Neural progenitor cell (in vitro differentiated cells): ENCODE measurements around the gene ZNF343. TPM values are rescaled to one million over a fixed set of nuclear protein-coding genes. Genes with fewer than 3 reads are reported as not detected.

Experiments
- DNase-seq: peaks from one replicate; pipeline ENCODE4 v3.0.0-alpha.2; 2016; ENCODE audit warnings: low spot score
- H2AFZ ChIP-seq: fragments of 200-600 bp; sonication (generic); replicated peaks from 2 replicates; pipeline ENCODE4 v1.6.1; 2016; ENCODE audit warnings: antibody characterized with exemption
- H3F3A ChIP-seq: fragments of 200-600 bp; sonication (generic); 2 replicates; pipeline ENCODE4 v1.6.1; 2016; ENCODE audit warnings: antibody characterized with exemption, low read depth
- H3K27ac ChIP-seq: fragments of 200-600 bp; sonication (generic); 2 replicates; pipeline ENCODE4 v1.5.1; 2016; ENCODE audit warnings: mild to moderate bottlenecking
- H3K27me3 ChIP-seq: fragments of 200-600 bp; sonication (generic); 2 replicates; pipeline ENCODE4 v1.6.1; 2016; ENCODE audit warnings: mild to moderate bottlenecking, moderate library complexity
- H3K36me3 ChIP-seq: fragments of 200-600 bp; sonication (generic); 2 replicates; pipeline ENCODE4 v1.5.1; 2016
- H3K4me1 ChIP-seq: fragments of 200-600 bp; sonication (generic); 2 replicates; pipeline ENCODE4 v1.6.1; 2016; ENCODE audit warnings: mixed run types
- H3K4me2 ChIP-seq: fragments of 200-600 bp; sonication (generic); 2 replicates; pipeline ENCODE4 v1.6.1; 2016
- H3K4me3 ChIP-seq: fragments of 200-600 bp; sonication (generic); 2 replicates; pipeline ENCODE4 v1.5.1; 2016
- H3K79me2 ChIP-seq: fragments of 200-600 bp; sonication (generic); 2 replicates; pipeline ENCODE4 v1.6.1; 2016; ENCODE audit warnings: low read depth
- H3K9ac ChIP-seq: fragments of 200-600 bp; sonication (generic); 2 replicates; pipeline ENCODE4 v1.6.1; 2016
- H3K9me3 ChIP-seq: fragments of 200-600 bp; sonication (generic); 2 replicates; pipeline ENCODE4 v1.5.1; 2016; ENCODE audit warnings: low read depth
- H4K20me1 ChIP-seq: fragments of 200-600 bp; sonication (generic); 2 replicates; pipeline ENCODE4 v1.6.1; 2016; ENCODE audit warnings: low read depth
- H3K27ac Mint-ChIP-seq: 3 replicates; pipeline ENCODE4 v1.8.0; 2021; ENCODE audit warnings: mixed read lengths
- H3K27me3 Mint-ChIP-seq: 2 replicates; pipeline ENCODE4 v1.8.0; 2022; ENCODE audit warnings: low read depth, mild to moderate bottlenecking, inconsistent platforms, moderate library complexity, mixed read lengths; ENCODE audit not compliant: insufficient read depth
- H3K36me3 Mint-ChIP-seq: 3 replicates; pipeline ENCODE4 v1.8.0; 2021; ENCODE audit warnings: mixed read lengths
- H3K4me1 Mint-ChIP-seq: 3 replicates; pipeline ENCODE4 v1.8.0; 2021; ENCODE audit warnings: mixed read lengths
- H3K4me3 Mint-ChIP-seq: 3 replicates; pipeline ENCODE4 v1.8.0; 2021; ENCODE audit warnings: mild to moderate bottlenecking, moderate library complexity, mixed read lengths
- H3K9me3 Mint-ChIP-seq: 3 replicates; pipeline ENCODE4 v1.8.0; 2020; ENCODE audit warnings: mixed read lengths
- EZH2 ChIP-seq: fragments of 200-600 bp; sonication (generic); IDR thresholded peaks from 2 replicates; pipeline ENCODE4 v1.6.1; 2017; ENCODE audit warnings: antibody characterized with exemption, mild to moderate bottlenecking, moderate library complexity
- EZH2phosphoT487 ChIP-seq: fragments of 200-600 bp; sonication (generic); IDR thresholded peaks from 2 replicates; pipeline ENCODE4 v1.6.1; 2017; ENCODE audit warnings: antibody characterized with exemption
- total RNA-seq: library from RNA; depleted of rRNA; stranded (reverse); fragments of >200 nt; gene quantifications from 2 replicates; pipeline ENCODE4 v1.2.3, GENCODE V29; 2015; ENCODE audit warnings: low replicate concordance
- TF ChIP-seq, protein P1 (sequence below): fragments of 200-600 bp; sonication (generic); IDR thresholded peaks from 2 replicates; pipeline ENCODE4 v1.5.1; 2017; ENCODE audit warnings: antibody characterized with exemption, mild to moderate bottlenecking

ZNF343 gene
- total RNA-seq, 1 donor from 2014 or later, result 7.4 TPM

DNA sequence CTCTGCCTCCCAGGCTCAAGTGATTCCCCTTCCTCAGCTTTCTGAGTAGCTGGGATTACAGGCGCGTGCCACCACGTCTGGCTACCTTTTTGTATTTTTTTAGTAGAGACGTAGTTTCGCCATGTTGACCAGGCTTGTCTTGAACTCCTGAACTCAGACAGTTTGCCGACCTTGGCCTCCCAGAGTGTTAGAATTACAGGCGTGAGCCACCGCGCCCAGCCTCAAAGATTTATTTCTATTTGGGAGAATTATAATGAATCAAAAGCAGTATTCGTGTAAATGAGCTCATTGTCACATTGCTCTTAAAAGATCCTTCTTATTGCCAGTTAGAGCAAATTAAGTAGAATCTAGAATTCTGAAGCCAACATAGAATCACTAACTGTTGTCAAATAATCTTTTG is 9.4 kb upstream of the ZNF343 start:
- no peaks in the 10 kb centered on the region for H3F3A ChIP-seq
- no peaks in the 10 kb centered on the region for H3K4me1 ChIP-seq
- Mint-ChIP-seq H3K36me3 (no peaks in the 10 kb centered on the region), H3K9me3 (no peaks in the 10 kb centered on the region), H3K27ac (no peak overlapping the region), H3K27me3 (peaks cover 6% of the 10 kb centered on the region), H3K4me1 (peaks cover 3% of the 10 kb centered on the region), H3K4me3 (no peak overlapping the region)
- peaks cover 100% of the 10 kb centered on the region for H3K27me3 ChIP-seq
- H3K9me3 ChIP-seq, result no peaks in the 10 kb centered on the region
- no peak overlapping the region for H3K4me2 ChIP-seq
- no peaks in the 10 kb centered on the region for H4K20me1 ChIP-seq
- no peaks in the 10 kb centered on the region for H3K36me3 ChIP-seq
- no peaks in the 10 kb centered on the region for H3K79me2 ChIP-seq
- TF ChIP-seq EZH2phosphoT487, result no peak
- no peak for TF ChIP-seq EZH2
- TF ChIP-seq, protein P1, sequence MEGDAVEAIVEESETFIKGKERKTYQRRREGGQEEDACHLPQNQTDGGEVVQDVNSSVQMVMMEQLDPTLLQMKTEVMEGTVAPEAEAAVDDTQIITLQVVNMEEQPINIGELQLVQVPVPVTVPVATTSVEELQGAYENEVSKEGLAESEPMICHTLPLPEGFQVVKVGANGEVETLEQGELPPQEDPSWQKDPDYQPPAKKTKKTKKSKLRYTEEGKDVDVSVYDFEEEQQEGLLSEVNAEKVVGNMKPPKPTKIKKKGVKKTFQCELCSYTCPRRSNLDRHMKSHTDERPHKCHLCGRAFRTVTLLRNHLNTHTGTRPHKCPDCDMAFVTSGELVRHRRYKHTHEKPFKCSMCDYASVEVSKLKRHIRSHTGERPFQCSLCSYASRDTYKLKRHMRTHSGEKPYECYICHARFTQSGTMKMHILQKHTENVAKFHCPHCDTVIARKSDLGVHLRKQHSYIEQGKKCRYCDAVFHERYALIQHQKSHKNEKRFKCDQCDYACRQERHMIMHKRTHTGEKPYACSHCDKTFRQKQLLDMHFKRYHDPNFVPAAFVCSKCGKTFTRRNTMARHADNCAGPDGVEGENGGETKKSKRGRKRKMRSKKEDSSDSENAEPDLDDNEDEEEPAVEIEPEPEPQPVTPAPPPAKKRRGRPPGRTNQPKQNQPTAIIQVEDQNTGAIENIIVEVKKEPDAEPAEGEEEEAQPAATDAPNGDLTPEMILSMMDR, result no peak
- DNase-seq, result no peak
- no peak overlapping the region for H2AFZ ChIP-seq
- H3K27ac ChIP-seq, result no peak overlapping the region
- no peak overlapping the region for H3K4me3 ChIP-seq
- no peak overlapping the region for H3K9ac ChIP-seq

DNA sequence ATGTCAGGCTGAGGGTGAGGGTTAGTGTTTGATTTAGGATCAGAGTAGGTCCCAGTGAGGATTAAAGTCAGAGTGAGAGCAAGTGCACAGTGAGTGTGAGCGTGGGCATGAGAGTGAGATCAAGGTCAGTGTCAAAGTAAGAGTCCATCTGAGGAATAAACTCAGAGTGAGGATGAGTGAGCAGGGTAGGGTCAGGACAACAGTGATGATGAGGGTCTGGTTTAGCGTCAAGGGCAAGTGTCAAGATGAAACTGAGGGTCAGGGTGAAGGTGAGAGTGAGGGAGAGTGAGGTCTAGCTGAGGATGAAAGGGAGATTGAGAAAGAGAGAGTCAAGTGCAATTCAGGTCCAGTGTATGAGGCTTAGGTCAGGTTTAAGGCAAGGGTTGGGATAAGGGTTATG is 7.7 kb upstream of the ZNF343 start:
- Histone ChIP-seq H3K27me3 (peaks cover 100% of the 10 kb centered on the region), H3K9ac (no peak overlapping the region), H3K9me3 (no peaks in the 10 kb centered on the region), H3K4me3 (no peak overlapping the region), H3K4me1 (no peaks in the 10 kb centered on the region), H3K27ac (no peak overlapping the region), H2AFZ (no peak overlapping the region), H3K36me3 (no peaks in the 10 kb centered on the region), H4K20me1 (no peaks in the 10 kb centered on the region), H3F3A (no peaks in the 10 kb centered on the region), H3K79me2 (no peaks in the 10 kb centered on the region), H3K4me2 (no peak overlapping the region)
- peaks cover under 1% of the 10 kb centered on the region for H3K4me1 Mint-ChIP-seq
- DNase-seq, result no peak
- no peak overlapping the region for H3K27ac Mint-ChIP-seq
- H3K27me3 Mint-ChIP-seq, result no peaks in the 10 kb centered on the region
- no peak overlapping the region for H3K4me3 Mint-ChIP-seq
- TF ChIP-seq, protein P1, result no peak
- no peak for TF ChIP-seq EZH2phosphoT487
- TF ChIP-seq EZH2, result no peak
- H3K36me3 Mint-ChIP-seq, result no peaks in the 10 kb centered on the region
- no peaks in the 10 kb centered on the region for H3K9me3 Mint-ChIP-seq

DNA sequence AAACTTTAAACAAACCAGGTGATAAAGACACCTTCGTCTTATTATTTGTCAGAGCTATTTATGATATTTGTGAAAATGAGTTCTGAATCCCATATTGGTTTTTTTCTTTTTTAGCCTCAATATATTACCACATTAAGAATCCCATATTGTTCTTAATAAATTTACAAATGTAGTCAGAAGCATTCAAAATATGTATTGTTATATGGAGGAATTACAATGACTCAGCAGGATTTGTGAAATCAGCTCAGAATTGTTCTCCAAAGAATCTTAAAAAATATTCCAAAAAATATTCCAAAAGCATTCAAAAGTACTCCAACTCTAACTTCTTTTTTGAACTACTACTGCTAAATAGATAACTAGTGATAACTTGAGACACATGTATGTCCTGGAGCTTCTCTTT is 6.5 kb upstream of the ZNF343 start:
- no peak for DNase-seq
- Mint-ChIP-seq H3K36me3 (no peaks in the 10 kb centered on the region), H3K27ac (no peak overlapping the region), H3K4me1 (no peaks in the 10 kb centered on the region), H3K27me3 (no peaks in the 10 kb centered on the region), H3K4me3 (no peak overlapping the region), H3K9me3 (no peaks in the 10 kb centered on the region)
- no peaks in the 10 kb centered on the region for H3K36me3 ChIP-seq
- peaks cover 100% of the 10 kb centered on the region for H3K27me3 ChIP-seq
- no peaks in the 10 kb centered on the region for H3K79me2 ChIP-seq
- H2AFZ ChIP-seq, result no peak overlapping the region
- no peaks in the 10 kb centered on the region for H3K4me1 ChIP-seq
- H3K4me2 ChIP-seq, result no peak overlapping the region
- no peak overlapping the region for H3K27ac ChIP-seq
- H4K20me1 ChIP-seq, result no peaks in the 10 kb centered on the region
- no peaks in the 10 kb centered on the region for H3K9me3 ChIP-seq
- no peak overlapping the region for H3K4me3 ChIP-seq
- TF ChIP-seq EZH2 (no peak), EZH2phosphoT487 (no peak)
- TF ChIP-seq, protein P1, result no peak
- H3K9ac ChIP-seq, result no peak overlapping the region
- H3F3A ChIP-seq, result no peaks in the 10 kb centered on the region
